BE2C (cell line): ENCODE measurements around the gene PEPD.

ENCODE experiments used
- DNase-seq: peaks from one replicate; pipeline ENCODE4 v3.0.0-alpha.2; 2020
- H3K27me3 ChIP-seq: fragments of 250-450 bp; sonication (Bioruptor Pico); 2 replicates; pipeline ENCODE4 v1.5.1; 2020; ENCODE audit warnings: mild to moderate bottlenecking
- H3K36me3 ChIP-seq: fragments of 250-450 bp; sonication (Bioruptor Pico); 2 replicates; pipeline ENCODE4 v1.5.1; 2020; ENCODE audit warnings: mild to moderate bottlenecking
- H3K4me1 ChIP-seq: fragments of 250-450 bp; sonication (Bioruptor Pico); 2 replicates; pipeline ENCODE4 v1.5.1; 2020
- H3K4me3 ChIP-seq: 2 replicates; pipeline ENCODE4 v1.5.1; 2011; ENCODE audit warnings: low read depth, low read length
- H3K9me3 ChIP-seq: fragments of 250-450 bp; sonication (Bioruptor Pico); 2 replicates; pipeline ENCODE4 v1.5.1; 2020
- CTCF ChIP-seq: IDR thresholded peaks from 2 replicates; pipeline ENCODE4 v1.5.1; 2012; ENCODE audit warnings: mild to moderate bottlenecking, low read depth, low read length

PEPD gene

GRCh38 chr19:33462112-33462791 is 59.3 kb downstream of the PEPD start:
- TF ChIP-seq CTCF: no peak

GRCh38 chr19:33461256-33462111 is 60.1 kb downstream of the PEPD start:
- H3K4me3 ChIP-seq: no peak overlapping the region
- no peaks in the 10 kb centered on the region for H3K9me3 ChIP-seq
- H3K4me1 ChIP-seq: no peaks in the 10 kb centered on the region; the same call in 1 of the 2 replicates
- TF ChIP-seq CTCF: no peak
- no peak for DNase-seq
- peaks cover 8% of the 10 kb centered on the region; the same call in 1 of the 2 replicates for H3K36me3 ChIP-seq
- H3K27me3 ChIP-seq: no peaks in the 10 kb centered on the region

More at GRCh38 chr19:33462112-33462791, 59.3 kb downstream of the PEPD start:
- DNase-seq: no peak
- H3K36me3 ChIP-seq: peaks cover 8% of the 10 kb centered on the region; the same call in 1 of the 2 replicates
- H3K4me3 ChIP-seq: no peak overlapping the region
- no peaks in the 10 kb centered on the region; the same call in 1 of the 2 replicates for H3K4me1 ChIP-seq
- no peaks in the 10 kb centered on the region for H3K9me3 ChIP-seq
- no peaks in the 10 kb centered on the region for H3K27me3 ChIP-seq

DNA sequence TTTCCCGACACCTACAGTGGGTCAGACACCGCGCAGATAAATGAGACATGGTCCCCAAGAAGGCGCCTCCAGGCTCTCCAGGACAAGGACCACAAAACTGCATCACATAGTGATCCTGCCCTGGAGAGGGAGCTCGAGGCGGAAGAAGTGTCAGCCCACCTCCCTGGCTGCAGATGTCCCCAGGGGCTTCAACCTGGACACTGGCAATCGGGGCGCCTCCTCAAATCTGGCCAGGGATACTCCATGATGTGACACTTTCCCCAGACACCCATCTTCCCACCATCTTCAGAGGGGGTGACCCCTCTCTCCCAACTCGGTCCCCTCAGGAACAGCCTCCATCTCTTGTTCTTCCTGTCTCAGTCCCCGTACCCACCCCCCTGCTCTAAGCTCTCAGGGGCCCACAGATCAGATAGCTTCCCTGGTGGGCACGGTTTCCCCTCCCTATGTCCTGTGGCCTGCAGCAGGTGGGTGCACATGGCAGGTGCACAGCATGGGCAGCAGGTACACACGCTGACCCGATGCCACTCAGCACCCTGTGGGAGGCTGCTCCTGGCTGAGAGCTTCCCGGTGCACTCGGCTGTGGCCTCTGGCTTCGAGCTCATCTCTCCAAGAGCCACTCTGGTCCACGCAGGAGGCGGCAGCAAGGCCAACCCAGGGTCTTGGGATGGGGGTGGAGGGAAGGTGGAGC is 61.2 kb downstream of the PEPD start:
- peaks cover 8% of the 10 kb centered on the region; the same call in 1 of the 2 replicates for H3K36me3 ChIP-seq
- no peak overlapping the region for H3K4me3 ChIP-seq
- no peaks in the 10 kb centered on the region for H3K27me3 ChIP-seq
- no peaks in the 10 kb centered on the region for H3K9me3 ChIP-seq
- DNase-seq: no peak
- no peak for TF ChIP-seq CTCF
- no peaks in the 10 kb centered on the region for H3K4me1 ChIP-seq

DNA sequence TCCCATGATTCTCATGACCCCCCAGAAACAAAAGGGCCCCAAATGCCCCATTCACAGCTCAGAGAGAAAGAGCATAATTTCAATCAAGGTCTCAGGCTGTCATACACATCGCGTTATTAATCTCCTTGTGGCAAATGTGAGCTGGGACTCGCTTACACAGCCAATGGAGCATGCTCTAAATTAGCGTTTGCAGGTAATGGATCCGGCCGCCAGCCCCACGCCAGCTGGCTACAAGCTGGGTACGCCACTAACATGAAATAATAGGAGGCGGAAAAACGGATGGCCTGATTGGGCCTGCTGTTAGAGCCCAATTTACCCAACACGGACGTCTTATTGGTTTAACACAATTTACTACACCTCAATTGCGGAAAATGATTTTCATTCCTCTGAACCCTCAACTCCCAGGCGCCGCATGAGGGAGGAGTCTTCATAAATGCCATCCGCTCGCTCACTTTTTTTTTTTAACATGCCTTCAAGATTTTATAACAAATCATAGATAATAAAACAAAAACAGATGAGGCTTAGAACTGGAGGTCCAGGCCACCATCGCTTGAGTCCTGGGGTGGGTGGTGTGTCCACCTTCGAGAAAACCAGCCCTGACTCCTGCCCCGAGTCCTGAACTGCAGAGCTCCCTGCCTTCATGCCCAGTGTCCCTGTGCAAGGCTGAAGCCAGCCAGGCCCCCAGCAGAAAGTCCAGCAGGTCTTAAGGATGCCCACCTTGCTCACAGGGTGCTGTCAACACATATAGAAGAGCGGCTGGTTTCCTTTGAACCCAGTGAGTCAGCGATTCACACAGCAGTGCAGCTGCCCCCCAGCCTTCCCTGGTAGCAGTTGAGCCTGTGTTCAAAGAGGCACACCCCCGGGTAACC is 62.1 kb downstream of the PEPD start:
- DNase-seq: no peak
- no peaks in the 10 kb centered on the region for H3K27me3 ChIP-seq
- H3K9me3 ChIP-seq: no peaks in the 10 kb centered on the region
- no peaks in the 10 kb centered on the region for H3K4me1 ChIP-seq
- no peak overlapping the region for H3K4me3 ChIP-seq
- TF ChIP-seq CTCF: no peak
- H3K36me3 ChIP-seq: peaks cover 3% of the 10 kb centered on the region; the same call in 1 of the 2 replicates

DNA sequence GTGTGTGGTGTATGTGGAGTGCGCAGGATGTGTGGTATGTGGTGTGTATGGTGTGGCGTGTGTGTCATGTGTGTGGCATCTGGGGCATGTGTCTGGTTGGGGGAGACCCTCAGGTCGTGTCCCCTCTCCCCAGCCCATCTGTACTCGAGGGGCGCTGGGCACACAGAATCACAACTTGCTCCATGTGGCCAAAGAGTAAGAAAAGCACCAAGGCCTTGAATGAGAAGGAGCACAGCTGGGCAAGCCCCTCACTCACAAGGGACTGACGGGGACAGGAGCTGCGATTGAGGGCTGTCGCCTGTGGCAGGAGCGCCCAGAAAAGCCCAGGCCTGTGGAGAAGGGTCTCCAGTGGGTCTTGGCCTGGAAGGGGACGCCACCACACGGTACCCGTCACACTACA is 62.8 kb downstream of the PEPD start:
- H3K4me3 ChIP-seq: no peak overlapping the region
- H3K36me3 ChIP-seq: 0 out of 2 replicates have a peak, but pooled peaks cover 3% of the 10 kb centered on the region
- no peaks in the 10 kb centered on the region for H3K9me3 ChIP-seq
- DNase-seq: no peak
- no peak for TF ChIP-seq CTCF
- H3K4me1 ChIP-seq: no peaks in the 10 kb centered on the region
- no peaks in the 10 kb centered on the region for H3K27me3 ChIP-seq
